GM19468 (cell line): Measurements from ENCODE around the gene PRXL2B.

Experiments used
- ATAC-seq: cut with Tn5 transposase; IDR thresholded peaks from one replicate; pipeline ENCODE4 v1.9.1; 2021; ENCODE audit warnings: mild to moderate bottlenecking, moderate library complexity, moderate number of reproducible peaks; ENCODE audit not compliant: unreplicated experiment; ENCODE audit errors: extremely low read depth

Gene PRXL2B

DNA sequence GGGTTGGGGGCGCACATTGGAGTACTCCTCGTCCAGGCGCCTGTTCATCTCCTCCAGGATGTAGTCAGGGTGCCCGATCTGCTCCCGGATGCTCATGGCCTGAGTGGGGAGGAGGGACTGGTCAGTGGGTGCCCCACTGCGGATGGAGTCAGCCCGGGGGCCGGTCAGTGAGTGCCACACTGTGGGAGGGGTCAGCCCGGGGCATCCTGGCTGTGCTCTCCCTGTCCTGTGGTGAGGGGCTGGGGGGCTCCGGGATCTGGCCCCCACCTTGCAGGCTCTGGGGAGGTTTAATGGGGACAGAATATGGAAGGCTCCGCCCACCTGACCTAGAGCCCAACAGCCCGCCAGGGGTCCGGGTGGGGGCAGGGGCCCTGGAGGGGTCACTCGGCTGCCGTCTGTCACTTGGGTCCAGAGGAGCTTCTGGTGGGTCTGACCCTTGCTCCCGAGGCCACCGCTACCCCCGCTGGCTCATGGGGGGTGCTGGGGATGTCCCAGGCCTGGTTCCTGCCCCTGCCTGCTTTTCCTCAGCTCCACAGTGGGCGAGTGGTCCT is 8.8 kb downstream of the PRXL2B start:
- ATAC-seq = no peak

DNA sequence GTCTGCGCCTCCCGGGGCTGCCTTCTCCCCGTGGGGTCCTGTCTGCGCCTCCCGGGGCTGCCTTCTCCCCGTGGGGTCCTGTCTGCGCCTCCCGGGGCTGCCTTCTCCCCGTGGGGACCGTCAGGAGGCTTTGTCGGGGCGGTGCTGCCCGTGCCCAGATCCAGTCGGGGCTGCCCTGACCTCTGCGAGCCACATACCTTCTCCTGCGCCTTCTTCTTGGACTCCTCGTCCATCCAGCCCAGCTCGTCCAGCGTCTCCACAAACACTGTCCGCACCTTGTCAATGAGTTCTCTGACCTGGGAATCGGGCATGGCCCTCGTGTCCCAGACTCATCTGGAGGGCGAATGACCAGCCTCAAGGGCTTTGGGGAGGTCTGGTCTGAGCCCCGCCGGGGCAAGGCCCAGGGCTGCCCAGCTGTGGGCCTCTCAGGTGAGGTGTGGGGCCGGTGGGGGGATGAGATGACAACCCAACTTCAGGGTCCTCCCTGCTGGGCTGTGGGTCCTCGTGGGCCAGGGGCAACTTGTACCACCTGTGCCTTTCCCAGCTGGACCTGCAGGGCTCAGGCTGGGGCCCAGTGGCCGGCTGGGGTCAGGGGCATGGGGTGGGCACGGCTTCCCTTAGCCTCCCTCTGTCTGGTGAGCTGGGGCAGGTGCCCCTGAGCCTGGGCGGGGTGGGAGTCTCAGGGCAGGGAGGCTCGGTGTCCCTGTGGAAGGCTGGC is 9.4 kb downstream of the PRXL2B start:
- no peak for ATAC-seq

DNA sequence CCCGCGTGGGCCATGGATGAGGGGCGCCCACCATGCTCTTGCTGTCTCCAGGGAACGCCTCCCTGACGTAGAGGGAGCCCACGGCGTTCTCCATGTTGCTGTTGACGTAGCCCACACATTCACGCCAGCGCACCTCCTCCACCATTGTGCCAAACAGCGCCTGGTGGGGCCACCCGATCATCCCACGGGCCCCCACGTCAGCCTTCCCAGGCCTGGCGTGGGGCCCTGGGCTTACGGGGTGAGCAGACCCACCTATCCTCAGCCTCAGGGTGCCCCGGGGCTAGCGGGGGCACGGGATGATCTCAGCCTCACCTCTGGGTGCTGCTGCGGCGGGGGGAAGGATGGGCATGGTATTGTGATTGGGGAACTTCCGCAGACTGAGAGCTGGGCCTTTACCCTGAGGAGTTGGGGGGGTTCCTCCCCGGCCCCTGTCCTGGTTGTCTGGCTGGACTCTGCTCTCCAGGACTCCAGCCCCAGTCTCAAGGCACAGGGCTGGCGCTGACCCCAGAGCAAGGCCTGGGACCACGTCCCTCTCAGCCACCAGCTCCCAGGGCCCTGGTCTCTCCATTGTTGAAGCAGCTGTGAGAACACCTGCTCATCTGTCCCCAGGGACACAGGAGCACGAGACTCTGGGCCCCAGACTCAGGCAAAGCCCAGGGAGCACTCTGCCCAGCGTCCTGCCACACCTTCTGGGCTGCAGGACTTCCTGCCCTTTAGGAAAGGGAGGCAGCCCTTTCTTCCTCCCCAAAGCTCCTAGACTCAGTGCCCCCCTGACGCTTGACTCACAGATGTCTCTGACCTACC is 10.2 kb downstream of the PRXL2B start:
- no peak for ATAC-seq

DNA sequence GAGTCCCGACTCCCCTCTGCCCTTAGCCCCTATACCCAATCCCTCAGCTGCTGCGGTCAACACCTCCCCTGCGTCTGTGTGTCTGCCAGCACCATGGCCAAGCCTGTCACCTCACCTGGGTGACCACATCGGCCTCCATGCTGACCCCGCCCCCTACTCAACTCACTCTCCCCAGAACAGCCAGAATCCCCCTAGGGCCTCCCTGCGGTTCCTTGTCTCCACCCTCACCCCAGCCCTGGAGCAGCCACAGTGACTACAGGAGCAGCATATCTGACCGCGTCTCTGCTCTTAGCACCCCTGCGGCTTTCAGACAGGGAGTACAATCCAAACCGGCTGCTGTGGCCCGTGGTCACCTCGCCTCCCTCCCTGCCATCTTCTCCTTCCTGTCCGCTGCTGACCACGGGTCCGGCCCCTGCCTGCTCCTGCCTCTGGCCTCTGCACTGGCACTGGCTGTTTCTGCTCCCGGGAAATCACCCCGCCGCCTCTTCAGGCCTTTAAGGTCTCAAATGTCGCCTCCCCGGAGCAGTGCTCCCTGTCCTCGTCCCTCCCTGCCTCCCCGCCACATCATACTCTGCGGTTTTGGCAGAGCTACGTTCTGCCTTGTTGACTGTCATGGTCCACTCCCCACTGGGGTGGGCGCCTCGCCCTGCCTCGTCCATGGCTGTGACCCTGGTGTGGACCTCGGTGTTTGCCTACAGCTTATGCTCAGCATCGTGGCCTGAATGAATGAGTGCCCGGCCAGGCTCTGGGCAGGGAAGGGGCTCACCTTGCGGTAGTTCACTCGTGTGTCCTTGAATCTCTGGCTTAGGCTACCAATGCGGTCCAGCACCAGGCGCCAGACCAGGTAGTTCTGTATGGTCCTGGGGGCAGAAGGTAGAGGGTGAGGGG is 11.1 kb downstream of the PRXL2B start:
- ATAC-seq = no peak

DNA sequence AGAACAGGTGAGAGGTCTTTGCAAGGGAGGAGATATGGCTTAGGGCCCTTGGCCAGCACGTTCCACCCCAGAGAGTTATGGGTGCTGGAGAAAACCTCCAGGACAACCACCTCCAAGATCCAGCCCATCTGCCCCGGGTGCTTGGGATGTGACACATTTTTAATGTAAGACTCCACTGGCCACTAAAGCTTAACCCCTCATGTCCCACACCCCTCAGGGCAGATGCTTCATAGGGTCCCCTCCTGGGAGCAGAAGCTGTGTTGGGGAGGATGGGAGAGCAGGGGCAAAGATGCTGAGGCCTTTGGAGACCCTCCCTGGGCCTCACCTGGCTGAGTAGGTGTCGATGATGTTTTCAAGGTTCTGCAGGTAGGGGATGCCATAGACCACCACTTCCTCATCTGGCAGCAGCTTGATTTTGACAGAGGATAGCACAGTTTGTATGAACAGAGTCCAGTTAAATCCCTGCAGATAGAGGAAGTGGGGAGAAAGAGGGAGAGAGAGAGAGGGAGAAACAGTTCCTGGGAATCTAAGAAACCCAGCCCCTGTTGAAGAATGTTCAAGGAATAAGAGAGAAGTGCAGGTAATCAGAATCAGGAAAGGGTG is 11.9 kb downstream of the PRXL2B start:
- ATAC-seq = no peak

DNA sequence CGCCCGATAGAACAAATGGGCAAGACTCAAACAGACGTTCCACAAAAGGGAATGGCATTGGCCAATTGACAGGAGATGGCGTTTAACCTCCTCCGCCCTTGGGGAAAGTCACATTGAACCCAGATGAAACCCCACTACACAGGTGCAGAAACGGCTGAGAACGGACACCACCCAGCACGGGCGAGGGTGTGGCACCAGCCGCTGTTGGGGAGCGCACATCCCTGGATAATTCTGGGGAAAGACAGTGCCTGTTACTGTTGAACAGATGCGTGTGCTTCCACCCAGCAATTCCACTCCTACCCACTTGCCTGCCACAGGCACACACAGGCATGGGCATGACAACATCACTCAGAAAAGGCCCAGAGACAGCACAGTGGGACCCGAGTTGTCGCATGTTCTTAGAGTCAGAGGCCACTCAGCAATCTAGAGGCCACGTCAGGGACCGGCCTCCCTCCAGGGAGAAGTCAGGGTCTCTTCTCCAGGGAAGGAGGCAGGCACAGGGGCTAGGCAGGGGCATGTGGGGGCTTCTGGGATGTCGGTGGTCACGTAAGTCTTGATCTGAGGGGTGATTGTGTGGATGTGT is 15.2 kb downstream of the PRXL2B start:
- no peak for ATAC-seq

DNA sequence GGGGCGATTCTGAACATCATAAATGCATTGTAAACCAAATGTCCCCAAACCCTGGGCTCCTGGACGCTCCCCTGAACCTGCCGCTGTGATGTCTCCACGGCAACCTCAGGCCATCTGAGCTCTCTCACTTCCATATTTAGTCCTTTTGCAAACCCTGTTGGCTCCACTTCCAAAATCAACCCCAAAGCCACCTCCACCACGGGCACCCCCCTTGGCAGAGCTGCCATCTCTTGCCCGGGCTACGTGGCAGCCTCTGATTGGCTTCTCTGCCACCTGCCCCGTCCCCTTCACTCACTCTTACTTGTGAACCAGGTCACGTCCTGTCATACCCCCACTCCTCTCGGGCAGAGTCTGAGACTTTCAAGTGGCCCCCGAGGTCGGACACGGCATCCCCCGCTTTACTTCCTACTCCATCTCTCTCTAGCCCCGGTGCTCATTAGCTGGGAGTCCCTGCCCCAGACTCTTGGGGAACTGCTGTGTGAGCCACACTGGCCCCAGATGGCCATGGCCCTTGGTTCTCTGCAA is 15.8 kb downstream of the PRXL2B start:
- no peak for ATAC-seq

DNA sequence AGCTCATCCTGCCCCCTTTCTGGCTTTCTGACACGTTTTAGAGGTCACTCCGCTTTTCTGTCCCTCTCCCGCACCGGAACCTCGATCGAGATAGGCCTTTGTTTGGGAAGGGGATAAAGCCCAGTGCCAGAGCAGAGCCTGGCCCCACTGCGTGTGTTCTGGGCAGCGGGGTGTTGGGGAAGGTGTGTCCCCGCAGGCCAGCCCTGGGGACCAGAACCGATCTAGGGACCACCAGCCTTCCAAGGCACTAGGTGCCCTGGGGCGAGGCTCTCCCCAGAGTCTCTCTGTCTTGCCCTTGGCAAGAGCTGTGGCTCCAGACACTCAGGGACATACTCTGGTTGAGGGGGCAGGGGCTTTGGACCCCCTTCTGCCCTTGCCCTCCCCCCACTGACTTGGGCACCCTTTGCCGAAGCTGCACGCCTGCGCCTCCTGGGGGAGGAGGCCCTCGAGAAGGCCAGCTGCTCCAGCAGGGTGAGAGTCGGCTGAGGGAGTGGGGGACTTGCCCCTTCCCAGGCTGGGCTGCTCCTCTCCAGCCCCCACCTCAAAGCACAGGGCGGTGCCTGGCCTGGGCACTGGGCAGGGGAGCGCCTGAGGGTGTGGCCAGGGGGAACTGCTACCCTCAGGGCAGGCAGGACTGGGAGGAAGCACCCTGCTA is 16.4 kb downstream of the PRXL2B start:
- no peak for ATAC-seq

DNA sequence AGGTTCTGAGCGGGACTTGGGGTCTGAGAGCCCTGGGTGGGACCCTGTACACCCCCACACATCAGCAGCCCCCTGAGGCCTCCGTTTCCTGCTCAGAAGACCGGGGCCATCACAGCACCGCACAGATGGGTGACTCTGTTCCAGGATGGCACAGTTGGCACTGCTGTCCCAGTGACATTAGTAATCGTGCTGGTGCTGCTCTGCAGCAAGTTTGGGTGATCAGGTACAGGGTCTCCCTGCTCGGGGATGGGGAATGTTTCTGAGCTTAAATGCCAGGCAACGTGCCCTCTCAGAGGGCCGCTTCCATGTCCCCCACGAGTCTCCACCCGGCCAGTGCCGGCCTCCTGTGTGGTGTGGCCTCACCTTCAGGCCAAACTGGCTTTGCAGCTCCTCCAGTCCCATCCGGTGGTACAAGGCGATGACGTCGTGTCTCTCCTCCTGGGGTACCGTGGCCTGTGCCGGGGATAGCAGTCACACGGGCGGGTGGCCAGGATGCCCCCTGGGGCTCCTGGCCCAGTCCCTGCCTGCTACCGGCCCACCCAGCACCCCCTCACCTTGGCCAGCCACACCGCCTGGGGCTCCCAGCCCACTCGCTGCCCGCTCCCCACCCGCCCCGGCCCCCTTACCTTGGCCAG is 17.1 kb downstream of the PRXL2B start:
- no peak for ATAC-seq

DNA sequence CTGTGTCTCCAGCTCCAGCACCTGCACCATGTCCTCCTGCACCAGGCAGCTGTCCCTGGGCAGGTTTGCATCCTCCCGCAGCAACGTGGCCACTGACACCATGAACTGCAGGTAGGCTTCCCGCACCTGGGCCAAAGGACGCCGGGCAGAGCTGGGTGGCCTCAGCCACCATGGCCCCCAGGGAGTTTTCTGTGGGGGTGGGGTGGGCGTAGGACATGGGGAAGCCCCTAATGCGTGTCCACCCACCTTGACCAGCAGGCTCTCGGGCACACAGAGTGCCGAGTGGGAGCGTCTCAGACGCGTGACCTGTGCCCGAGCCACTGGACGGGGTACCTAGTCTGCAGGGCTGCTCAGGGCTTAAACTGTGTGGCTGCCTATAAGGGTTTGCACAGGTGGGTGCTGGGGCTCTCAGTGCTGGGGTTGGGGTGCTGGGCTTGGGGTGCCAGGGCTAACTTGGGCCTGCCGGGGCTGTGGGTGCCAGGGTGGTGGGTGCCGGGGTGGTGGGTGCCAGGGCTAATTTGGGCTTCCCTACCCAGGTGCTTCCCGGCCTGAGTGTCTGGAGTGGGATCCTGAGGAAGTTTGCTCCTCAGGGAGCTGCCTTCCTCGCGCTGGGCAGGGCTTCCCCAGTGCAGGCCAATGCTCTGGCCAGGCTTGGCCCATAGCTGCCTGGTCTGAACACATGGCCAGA is 17.7 kb downstream of the PRXL2B start:
- ATAC-seq = no peak

DNA sequence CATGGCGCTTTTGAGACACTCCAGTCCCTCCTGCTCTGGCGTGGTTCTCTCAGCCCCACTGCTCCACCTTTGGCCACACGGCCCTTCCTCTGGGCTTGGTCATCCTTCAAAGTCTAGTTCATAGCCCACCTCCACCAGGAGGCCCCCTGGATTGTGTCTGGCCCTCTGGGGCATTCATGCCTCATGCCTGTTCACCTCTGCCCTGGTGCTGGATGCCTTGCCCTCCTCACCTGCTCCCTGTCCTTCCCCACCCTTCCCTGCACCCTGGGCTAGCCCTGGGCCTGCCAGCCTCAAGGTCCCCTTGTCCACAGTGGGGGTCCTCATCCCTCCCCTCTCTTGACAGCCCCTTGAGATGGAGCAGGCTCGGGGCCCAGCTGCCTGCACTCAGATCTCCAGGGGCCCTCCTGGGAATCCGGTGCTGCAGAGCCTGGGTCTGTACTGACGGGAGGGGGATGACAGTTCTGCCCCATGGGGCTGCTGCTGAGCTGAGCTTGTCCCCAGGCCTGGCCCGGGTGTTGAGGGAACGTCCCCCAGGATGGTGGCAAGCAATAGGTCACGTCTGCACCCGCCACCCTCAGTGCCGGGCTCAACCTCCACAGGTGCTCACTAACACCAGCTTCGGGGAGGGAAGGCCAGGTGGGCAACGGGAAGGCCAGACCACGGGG is 18.4 kb downstream of the PRXL2B start:
- ATAC-seq = no peak

DNA sequence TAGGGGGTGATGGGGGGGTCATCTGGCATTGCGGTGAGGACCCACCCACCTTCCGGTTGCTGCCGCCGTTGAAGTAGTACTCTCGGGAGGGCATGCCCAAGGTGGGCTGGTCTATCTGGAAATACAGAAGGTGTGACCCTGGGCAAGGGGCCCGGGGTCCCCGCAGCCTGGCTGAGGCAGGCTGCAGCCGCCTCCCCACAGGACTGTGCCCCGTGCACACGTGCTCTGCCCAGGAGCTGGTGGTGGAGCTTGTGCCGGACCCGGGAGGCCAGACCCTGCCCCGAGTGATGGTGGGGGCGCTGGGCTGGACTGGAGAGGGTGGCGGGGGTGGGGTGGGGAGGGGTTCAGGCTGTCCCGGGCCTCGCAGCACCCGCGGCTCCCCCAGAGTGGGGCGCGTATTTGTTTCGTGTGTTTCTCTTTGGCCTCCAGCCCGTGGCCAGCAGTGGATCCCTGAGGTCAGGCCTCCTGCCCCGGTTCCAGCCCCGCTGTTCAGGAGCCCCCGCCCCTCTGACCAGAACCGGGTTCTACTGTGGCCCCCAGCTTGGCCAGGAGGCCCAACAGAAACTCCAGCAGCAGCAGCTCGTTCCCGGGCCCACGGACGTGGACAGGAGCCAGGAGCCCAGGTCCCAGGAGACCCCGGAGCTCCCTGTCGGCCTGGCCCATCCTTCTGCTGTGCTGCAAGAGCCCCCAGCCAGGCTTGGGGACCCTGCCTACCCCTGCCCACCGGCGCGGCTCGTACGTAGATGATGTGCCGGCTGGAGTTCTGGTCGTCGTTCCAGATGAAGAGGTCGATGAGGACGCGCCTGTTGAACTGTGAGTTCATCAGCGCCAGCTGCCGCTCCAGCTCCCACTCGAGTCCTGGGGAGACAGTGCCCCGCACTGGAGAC is 19.2 kb downstream of the PRXL2B start:
- no peak for ATAC-seq

DNA sequence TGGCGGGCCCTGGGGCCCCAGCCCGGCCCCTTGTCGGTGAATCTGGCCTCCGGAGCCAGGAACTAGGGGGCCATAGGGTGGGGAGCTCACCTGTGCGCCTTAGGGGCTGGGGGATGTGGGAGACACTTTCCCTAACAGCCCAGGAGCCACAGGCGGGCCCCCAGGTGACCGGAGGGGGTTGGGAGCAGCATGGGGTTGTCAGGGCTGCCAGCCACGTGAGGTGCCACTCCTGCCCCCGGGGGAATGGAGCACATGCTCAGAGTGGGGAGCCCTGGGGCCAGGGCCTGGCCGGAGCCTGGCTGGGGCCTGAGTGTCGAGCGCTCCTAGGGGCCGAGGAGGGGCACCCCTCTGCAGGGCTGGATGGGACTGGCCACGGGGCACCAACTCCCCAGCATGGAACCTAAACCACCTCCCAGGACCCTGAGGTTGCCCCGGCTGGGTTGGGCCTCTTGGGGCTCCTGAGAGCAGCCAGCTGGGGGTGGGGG is 19.9 kb downstream of the PRXL2B start:
- ATAC-seq = no peak

DNA sequence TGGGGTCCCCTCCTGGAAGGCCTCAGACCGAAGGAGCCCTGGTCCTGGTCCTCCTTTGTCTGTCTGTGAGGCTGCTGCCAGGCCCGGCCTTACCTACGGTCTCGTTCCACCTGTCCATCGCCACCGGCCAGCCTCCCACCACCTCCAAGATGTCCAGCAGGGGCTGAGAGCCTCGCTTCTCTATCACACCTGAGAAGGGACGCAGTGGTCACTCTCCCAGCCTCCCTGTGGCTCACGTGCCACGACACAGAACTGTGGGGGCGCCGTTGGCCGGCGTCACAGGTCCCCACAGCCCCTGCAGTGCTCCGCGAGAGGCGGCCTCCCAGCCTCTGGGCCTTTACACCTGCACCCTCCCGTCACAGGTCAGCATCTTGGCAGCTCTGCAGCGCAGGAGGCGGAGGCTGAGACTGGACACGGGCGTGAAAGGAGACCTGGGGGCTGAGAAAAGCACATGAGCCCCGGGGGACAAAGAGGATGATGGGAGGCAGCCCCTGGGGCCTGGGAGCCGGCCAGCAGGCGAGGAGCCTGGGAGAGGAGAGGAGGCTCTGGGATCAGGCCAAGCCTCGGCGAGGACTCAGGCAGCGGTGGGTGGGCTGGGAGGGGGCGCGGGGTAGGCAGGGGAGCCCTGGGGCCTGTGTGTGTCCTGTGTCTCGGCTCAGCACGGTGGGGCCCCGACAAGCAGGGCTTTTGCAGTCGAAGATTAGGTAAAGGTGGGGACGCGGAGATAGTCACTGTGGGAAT is 20.5 kb downstream of the PRXL2B start:
- no peak for ATAC-seq

DNA sequence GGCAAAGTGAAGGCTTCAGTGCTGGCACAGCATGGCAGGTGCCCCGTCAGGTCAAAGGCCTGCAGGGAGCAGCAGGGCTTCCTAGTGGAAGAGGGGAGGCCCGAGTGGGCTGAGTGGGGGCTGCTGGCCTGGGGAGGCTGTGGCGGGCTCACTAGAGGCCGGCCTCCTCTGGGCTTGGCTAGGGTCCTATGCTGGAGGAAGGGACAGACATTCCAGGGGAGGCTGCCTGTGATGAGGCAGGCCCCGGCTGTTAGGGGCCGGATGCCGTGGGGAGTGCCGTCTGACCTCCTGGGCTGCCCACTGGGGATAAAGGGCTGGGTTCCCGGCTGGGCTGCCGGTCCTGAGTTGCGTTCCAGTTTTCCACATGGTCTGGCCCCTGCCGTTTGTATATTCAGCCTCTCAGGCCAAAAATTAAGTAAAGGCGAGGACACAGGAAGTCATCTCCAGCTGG is 21.1 kb downstream of the PRXL2B start:
- no peak for ATAC-seq
